GM12872 (cell line): Measurements from ENCODE around the gene U2SURP.

Experiments used
- TF ChIP-seq, protein P1 (sequence below): IDR thresholded peaks from 3 replicates; pipeline ENCODE4 v1.5.1; 2011; ENCODE audit warnings: low read depth, mild to moderate bottlenecking, low read length, moderate library complexity; ENCODE audit not compliant: insufficient read depth

Gene U2SURP

DNA sequence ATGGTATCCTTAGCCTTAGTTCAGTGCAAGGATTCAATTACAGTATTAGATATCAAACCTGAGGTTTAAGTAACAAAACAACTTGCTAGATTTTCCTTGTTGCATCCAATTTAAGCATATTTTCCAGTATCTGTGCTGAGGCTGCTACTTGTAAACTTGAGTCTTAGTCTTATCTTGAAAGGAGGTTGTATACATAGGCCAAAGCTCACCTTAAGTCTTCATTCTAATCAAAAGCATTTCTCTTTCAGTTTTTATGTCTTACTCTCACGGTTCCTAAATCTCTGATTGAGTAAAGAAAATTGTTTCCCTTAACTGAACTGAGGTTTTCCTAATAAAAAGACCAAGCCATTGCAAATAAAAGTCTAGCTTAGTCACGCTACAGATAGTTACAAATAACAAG is 52.6 kb downstream of the U2SURP start:
- TF ChIP-seq, protein P1, sequence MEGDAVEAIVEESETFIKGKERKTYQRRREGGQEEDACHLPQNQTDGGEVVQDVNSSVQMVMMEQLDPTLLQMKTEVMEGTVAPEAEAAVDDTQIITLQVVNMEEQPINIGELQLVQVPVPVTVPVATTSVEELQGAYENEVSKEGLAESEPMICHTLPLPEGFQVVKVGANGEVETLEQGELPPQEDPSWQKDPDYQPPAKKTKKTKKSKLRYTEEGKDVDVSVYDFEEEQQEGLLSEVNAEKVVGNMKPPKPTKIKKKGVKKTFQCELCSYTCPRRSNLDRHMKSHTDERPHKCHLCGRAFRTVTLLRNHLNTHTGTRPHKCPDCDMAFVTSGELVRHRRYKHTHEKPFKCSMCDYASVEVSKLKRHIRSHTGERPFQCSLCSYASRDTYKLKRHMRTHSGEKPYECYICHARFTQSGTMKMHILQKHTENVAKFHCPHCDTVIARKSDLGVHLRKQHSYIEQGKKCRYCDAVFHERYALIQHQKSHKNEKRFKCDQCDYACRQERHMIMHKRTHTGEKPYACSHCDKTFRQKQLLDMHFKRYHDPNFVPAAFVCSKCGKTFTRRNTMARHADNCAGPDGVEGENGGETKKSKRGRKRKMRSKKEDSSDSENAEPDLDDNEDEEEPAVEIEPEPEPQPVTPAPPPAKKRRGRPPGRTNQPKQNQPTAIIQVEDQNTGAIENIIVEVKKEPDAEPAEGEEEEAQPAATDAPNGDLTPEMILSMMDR = no peak

DNA sequence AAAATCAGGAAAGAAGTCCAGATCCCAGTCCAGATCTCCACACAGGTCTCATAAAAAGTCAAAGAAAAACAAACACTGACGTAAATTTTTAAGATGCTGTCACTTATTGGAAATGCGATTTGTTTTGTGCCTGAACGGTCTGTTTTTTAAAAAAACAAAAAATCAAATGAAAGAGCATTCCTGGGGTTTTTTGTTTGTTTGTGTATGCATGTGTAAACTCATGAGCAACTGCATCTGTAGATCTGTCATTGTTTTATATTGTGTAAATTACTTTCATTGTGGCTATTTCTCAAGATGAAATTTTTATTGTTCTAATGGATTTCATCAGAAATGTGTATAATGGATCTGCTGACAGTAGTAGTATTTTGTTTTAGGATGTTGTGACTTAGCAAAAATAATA is 55.0 kb downstream of the U2SURP start:
- TF ChIP-seq, protein P1 = no peak

DNA sequence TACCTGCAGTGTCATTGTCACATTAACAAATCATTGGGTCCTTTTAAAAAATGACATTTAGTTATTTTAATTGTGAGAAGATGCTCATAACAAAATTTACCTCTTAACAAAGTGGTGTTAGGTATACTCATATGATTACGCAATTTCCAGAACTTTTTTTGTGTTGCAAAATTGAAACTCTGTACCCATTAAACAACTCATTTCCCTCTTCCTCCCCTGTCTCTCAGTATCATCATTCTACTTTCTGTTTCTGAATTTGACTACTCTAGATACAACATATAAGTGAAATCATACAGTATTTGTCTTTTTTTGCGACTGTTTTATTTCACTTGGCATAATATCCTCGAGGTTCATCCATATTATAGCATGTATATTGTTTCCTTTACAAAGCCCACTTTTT is 59.5 kb downstream of the U2SURP start:
- TF ChIP-seq, protein P1 = no peak

DNA sequence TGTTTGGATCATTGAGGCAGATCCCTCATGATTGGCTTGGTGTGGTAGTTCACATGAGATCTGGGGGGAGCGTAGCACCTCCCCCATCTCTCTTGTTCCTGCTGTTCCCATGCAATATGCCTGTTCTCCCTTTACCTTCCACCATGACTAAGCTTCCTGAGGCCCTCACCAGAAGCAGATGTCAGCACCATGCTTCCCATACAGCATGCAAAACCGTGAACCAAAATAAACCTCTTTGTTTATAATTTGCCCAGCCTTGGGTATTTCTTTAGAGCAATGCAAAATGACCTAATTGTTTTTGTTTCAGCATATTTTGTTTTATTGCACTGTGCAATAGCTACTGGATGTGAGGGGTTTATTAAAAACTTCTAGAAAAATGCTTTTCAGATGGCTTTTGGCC is 61.6 kb downstream of the U2SURP start:
- TF ChIP-seq, protein P1 = no peak

DNA sequence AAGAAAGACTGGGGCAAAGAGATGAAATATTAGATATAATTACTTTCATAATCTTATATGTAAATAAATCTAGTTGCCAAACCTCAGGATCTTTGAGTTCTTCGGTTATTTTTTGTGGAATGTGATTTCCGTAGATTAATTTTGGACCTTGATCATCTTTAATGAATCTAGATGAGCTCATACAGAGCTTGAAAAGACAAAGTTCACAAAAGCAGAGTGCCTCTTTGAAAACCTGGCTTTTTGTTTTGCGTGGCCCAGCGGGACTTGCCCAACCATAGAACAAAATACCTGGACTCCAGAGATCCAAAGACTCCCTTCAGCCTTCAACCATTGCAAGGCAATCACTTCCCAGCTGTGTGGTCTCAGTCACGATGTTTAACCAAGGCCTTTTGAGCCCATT is 63.4 kb downstream of the U2SURP start:
- TF ChIP-seq, protein P1 = no peak

DNA sequence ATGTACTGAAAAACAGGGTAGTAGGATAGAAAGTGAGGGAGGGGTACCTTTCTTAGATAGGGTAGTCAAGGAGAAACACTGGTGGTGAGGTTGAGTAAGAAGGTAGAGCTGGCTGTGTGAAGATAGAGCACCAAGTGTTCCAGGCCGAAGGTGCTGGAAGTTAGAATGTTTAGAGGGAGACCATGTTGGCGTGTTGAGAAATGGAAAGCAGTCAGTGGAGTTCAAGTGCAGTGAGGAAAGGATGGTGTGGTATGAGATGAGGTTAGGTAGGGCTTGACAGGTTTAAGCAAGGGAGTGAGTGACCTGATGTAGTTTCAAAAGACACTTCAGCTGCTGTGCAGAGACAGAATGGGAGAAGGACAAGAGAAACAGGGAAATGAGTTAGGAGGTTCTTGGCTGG is 64.0 kb downstream of the U2SURP start:
- TF ChIP-seq, protein P1 = no peak

DNA sequence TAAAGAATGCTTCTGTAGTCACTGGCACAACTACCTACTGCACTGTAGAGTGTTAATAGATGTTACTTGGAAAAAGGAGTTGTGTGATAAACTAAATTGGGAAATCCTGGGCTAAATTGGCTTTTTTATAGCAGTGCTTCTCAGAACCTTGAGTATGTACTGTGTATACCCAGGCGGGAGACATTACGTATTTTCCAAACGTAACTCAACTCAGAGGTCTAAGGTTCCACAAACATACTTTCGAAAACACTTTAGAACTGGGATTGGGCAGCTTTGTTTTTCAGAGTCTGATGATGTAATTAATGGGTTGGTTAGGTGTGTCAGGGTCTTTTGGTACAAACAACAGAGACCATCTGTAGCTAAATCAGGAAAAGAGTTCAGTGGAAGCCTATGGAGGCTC is 64.7 kb downstream of the U2SURP start:
- TF ChIP-seq, protein P1 = no peak

DNA sequence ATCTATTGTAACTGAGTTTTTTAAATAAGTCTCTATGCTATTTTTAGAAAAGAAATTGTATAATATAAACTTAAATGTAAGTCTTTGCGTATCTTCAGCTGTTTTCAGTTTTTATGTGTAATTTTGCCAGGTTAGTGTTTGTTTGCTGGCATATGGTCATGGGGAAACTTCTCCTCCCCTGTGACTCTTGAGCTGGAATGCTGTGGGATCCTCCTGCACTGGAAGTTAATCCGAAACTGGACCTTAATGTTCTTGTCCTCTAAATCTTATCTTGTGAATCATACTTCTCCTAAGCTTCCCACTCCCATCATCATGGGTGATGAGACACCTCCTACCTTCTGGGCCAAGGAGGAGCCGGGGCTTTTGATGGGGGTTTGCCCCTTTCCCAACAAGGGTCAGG is 65.8 kb downstream of the U2SURP start:
- TF ChIP-seq, protein P1 = no peak
